ENCODE measurements around the gene TMOD2.

Gene TMOD2

DNA sequence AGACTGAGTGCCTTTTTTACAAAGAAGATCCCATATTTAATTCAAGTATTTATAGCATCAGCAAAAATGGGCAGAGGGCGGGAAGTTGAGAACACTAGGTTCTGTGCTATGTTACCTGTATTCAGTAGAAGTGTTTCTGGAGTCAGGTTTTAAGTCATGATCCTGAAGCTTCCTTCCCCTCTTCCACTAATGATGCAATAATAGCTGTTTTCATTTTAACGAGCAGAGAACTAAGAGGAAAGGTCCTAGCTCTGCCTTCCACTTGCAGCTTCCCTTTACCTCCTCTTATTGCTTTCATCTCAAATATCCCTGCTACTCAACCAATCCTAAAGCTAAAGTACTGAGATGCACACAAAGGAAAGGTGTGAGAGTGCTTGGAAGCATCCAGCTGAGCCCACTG lies 61.2 kb downstream of the TMOD2 start:
- DNase-seq (ENCODE audit: extremely low read depth in 1 of 2, low read depth in 1 of 2): no peak

DNA sequence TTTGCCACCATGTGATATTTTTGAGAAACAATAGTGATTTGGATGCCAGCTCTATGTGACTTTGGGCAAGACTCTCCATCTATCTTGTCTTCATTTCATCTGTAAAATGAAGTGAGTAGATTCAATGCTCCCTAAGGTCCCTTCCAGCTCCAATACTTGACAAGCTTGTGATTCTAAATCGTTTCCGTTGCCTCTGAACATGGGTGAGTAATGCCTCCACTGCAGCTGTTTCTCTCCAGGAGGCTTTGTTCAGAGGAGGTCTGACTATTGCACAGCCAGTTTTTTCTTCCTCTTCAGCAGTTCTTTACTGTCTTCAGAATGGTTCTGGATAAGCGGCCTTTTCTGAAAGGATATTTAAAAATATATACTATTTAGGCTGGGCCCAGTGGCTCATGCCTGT lies 63.2 kb downstream of the TMOD2 start:
- no peak for DNase-seq (ENCODE audit: extremely low read depth in 1 of 2, low read depth in 1 of 2)

DNA sequence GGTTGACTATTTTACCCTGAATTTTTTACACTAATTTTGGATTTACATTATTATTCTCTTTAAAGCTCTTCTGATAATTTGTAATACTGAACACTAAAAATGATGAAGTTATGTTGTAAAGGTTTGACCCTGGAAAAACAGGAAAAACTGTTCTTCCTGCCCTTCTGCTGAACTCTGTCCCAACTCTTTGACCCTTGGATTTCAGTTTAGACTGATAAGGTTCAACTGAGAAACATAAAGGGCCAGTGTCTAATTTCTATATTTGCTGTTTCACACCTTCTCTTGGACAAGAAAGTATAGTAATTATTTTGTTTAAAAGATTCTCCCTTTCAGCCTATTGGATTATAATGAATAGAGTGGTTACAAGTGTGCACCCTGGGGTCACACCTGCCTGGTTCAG lies 65.2 kb downstream of the TMOD2 start:
- no peak for DNase-seq (ENCODE audit: extremely low read depth in 1 of 2, low read depth in 1 of 2)

DNA sequence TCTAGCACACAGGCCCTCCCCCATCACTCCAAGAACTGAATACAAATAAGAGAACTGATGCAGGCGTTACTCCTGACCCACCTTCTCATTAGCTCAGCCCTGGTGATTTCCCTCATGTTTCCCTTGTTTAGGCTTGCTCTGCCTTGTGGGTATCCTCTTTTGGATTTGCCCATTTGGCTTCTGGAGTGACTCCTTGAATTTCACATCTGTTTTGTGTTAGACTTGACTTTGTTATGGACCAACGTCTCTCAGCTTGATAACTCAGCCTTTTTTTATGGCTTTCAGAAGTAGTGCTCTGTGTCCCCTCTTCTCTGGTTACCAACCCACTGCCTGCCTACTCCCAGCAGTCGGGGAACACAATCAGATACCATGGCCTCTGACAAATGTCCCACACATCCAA lies 66.8 kb downstream of the TMOD2 start:
- no peak for DNase-seq (ENCODE audit: extremely low read depth in 1 of 2, low read depth in 1 of 2)

DNA sequence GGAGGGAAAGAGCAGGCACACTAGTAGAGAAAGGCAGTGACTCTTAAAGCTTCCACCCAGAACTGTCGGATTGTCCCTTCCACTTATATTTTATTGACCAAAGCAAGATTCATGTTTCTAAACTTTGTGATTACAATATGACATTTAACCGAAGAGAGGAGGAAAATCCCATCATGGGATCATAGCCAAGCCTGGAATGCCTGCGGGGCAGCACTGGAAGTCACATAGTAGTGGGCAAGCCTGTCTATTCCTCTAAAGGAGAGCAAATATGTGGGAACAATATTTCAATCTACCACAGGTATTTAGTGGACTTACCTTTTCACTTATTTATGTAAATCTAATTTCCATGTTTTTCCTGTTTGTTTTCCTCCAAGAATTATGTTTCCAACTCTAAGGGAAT lies 74.3 kb downstream of the TMOD2 start:
- DNase-seq (ENCODE audit: extremely low read depth in 1 of 2, low read depth in 1 of 2): no peak

DNA sequence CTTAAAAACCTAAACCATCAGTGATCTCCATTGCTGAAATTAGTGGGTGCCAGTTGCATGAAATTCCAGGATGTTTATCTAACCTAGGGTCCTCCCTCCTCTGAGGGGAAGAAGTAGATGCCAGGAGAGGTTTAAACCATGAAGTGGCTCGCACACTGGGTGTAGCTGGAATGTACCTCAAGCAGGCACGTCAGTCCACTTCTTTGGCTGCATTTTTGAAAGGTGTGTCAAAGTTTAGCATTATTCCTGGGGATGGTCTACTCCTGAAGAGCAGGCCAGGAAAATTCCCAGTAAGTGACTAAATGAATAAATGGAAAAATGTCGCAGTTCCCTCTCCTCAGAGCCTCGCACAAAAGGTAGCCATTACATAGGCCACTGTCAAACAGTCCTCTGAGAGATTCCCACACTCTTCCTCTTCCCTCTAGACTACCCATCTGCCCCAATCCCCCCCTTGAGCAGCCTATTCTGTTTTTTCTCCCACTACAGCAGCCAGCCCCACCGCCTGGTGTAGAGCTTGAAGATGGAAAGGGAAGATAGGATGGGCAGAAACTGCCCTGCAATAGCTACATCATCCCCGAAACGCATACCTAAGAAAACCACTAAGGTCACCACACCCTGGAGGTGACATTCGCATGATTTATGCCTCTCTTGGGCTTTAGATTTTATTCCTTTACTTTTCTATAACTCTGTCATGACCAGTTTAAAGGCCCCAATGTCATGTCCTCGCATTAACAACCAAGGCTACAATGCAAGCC lies 77.4 kb downstream of the TMOD2 start:
- no peak for DNase-seq (ENCODE audit: extremely low read depth in 1 of 2, low read depth in 1 of 2)

DNA sequence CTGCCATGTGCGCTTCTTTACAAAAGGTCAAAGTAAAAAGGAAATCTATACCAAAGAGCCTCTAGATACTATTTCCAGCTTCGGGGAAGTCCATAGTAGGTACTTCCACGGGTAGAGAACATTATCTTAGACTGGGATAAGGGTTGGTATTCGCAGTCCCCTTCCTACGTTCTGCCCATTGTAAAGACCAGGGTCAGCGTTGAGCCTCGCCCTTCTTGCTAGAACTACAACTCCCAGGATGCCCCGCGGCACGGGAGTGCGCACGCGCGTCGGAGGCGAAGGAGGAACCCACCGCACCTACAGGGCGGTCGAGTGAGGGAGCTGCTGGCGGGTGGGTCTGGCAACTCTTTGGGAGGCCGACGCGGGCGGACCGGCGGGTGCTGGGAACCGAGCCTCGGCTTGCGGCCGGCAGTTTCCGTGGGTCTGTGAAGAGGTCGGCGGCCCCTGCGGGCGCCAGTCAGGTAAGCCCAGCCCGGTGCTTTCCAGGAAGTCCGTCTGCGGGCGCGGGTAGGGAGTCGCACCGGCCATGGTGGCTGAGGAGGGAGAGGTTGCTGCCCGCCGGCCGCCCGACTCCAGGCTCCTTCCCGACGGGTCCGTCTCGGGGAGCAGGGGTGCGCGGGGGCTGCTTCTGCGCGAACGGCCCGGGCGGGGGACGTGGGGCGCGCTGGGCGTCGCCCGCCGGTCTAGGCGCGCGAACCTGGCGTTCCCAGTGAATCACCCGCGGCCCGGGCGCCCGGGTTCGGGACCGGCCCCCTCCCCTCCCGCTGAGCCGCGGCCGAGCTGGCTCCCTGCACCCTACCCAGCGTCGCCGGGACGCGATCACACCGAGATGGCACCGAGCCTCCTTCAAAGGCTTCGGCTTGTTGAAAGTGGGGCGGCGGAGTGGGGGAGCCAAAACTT lies 78.2 kb downstream of the TMOD2 start, which contains the start of gene TMOD3:
TSS of gene TMOD3 (plus strand) at position 278 of the 900 bp plus-strand sequence. CDS start 33,232 bp downstream, outside the sequence.
- DNase-seq (ENCODE audit: extremely low read depth in 1 of 2, low read depth in 1 of 2): peak; percentile 80 to 87

DNA sequence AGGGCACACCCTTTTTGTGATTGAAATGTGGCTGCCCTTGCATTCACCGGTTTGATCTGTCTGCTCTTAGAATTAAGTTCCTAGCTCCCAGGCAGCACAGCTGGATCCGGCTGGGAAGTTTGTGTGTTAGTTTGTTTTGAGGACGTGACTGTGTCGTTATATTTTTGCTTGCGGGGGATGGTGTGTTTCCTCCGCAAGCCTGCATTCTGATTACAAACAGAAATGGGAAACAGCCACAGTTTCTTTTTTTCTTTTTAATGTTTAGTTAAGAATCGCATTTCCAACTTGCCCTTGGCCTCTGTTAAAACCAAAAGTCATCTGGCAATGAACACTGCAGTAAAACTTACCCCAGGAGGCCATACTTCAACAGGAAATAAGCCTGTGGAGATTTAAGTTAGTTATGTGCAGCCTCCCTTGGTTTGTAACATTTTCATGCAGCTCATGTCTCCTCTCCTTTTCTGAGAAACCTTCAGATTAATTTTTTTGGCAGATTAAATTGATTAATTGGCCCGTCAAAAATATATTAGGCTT lies 78.9 kb downstream of the TMOD2 start:
- no peak for DNase-seq (ENCODE audit: extremely low read depth in 1 of 2, low read depth in 1 of 2)

DNA sequence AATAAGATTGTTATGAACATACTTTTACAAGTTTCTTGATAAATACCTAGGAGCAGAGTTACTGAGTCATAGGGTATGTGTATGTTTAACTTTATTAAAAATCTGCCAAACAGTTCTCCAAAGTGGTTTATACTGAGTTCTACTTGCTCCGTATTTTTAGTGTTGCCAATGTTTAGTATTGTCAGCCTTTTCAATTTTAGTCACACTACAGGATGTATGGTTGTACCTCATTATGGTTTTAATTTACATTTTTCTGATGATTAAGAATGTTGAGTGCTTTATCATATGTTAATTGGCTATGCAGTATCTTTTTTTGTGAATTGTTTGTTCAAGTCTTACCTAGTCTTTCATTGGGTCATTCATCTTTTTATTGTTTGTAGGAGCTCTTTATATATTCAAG lies 82.4 kb downstream of the TMOD2 start:
- DNase-seq (ENCODE audit: extremely low read depth in 1 of 2, low read depth in 1 of 2): no peak

DNA sequence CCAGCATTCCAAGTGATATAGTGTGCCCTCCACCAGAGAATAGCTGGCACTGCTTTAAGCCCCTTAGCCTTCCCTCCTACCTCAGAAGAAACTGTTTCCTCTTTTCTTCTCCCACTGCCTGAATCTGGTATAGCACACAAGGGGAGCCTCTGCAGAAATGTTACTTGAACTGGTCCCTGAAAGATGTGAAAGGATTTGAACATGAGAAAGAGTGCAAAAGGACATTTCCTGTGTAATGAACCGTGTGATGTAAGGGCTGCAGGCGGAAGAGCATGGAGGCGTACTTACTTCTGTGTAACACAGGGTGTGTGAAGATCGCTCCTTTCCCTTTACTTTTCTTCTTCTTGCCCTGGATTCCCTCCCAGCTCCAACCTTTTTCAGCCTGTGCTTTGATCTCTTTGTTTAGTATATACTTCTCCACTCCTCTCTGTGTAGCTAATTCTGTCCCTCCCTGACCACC lies 86.4 kb downstream of the TMOD2 start:
- no peak for DNase-seq (ENCODE audit: extremely low read depth in 1 of 2, low read depth in 1 of 2)

DNA sequence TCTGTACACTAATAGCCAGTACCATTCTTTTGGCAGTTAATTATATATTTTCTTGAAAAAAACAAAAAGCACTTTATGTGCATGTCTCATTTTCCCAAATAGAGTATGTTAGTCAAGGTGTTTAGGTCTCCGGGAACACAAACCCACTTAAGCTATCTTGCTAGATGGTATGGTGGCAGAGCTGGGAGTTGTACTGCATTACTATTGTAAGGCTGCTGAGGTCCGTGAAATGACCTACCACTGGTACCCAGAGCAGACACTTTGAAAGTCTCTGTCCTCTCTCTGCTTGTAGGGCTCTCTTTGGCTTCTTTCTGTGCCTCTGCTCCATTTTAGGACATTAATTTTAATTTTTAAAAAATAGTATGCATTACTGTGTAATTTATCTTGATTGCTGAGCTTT lies 86.9 kb downstream of the TMOD2 start:
- no peak for DNase-seq (ENCODE audit: extremely low read depth in 1 of 2, low read depth in 1 of 2)

DNA sequence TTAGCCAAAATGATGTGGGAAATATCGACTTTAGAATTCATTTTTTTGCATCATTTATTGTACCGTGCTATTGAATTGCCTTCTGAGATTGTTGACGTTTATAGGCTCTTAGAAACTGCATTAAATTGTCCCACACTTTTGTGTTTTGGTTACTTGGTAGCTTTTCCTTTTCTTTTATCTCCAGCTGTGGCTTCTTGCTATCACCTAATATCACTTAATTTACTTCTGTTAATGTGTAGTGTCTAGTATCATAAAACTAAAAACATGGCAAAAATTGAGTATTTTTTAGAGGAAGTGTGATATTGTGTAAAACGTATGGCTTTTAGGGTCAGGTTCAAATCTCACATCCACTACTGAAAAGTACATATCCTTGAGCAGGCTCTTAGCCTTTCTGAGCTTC lies 89.3 kb downstream of the TMOD2 start:
- DNase-seq (ENCODE audit: extremely low read depth in 1 of 2, low read depth in 1 of 2): no peak

DNA sequence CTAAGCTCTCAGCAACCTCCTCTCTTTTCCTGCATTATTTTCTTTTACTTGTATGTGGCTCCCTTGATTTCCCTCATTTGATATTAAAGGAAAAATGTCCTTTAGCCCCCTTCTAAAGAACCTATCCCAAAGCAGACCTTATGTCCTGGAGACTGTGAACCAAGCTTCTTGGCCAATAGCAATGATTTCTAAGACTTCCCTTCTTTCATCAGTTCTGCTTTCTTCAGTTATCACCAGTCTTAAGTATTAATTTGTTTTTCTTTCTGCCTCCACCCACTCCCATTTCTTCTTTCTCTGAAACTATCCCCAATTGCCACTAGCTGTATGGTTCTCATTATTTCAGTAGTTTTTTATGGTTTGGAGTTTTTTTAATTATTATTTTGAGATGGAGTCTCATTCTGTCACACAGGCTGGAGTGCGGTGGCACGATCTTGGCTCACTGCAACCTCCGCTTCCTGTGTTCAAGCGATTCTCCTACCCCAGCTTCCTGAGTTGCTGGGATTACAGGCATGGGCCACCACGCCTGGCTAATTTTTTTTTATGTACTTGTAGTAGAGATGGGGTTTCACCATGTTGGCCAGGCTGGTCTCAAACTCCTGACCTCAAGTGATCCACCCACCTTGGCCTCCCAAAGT lies 90.1 kb downstream of the TMOD2 start:
- no peak for DNase-seq (ENCODE audit: extremely low read depth in 1 of 2, low read depth in 1 of 2)

DNA sequence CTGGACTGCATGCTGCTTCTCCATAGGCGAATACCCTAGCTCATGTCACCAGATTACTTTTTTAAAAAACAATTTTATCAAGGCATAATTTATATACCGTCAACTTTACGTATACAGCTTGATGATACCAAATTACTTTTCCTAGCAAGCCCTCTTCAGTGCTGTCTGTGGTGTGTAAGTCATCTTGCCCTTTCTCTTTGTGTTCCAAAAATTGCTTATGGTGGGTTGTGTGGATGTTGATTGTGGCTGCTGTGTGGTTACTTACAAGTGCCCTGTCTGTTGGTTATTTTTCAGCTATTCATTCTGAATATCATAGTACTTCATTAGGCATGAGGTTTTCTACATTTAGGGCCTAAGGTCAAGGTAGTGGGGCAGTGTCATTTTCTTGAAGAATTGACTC lies 90.9 kb downstream of the TMOD2 start:
- no peak for DNase-seq (ENCODE audit: extremely low read depth in 1 of 2, low read depth in 1 of 2)

DNA sequence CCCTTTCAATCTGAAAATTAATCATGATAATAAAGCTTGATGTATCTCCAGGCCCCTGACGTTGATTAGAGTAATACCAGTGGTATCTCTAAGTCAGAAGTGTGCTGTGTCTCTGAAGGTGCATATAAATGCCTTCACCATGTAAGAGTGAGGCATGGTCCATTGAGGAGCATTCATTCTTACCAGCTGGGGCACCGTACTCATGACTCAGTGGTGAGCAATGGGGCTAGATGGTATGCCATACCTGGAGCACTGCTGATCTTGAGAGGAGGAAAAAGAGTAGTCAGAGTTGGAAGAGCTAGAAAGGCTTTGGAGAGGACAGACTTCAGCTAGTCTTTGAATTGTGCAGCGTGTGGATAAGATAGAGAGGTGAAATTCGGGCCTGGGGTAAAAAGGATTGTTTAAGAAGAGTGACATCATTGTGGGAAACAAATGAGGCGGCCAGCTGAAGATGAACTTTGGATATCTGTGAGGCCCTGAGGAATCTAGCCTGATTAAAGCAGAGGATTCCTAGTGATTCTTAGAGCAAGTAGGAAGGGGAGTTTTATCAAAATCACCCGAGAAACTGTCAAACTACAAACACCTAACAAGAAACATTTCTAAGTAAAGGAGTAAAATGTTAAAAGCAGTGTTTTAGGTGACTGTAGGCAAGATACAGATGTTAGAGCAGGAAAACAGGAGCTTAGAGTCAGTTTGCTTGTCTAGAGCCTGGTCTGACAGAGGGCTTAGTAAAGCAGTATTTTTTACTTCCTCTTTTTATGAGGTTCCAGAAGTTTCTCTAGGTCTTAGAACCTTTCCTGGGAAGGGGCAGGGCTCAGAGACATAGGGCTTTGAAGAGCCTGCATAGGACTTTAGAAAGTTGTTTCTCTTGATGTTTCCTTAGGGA lies 91.7 kb downstream of the TMOD2 start:
- DNase-seq (ENCODE audit: extremely low read depth in 1 of 2, low read depth in 1 of 2): no peak

DNA sequence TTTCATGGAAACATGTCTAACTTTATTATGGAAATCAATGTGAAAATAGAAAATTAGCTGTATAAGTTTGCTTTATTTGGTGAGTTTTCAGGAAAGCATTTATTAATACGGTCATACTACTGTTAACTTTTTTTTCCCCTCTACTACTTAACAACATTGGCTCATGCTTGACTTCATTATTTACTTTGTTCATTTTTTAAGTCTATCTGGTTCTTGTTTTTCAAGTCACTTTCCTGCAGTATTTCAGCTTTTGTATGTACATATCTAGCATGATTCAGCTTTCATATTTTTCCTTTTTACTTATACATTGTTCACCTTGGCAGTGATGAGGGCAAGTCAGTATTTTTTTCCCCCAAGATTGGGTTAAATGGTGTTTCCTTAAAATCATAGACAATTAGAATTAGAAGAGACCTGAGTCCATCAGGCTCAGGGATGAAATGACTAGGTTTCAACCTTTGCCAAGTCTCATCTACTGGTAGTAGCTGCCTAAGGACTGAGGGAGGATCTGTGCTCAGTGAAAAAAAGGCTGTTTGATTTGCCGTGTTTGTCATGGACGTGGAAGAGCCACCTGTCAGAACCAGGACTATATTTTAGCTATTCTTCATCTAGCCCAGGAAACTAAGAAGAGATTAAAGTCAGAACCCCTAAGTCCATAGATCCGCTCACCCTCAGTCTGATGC lies 93.5 kb downstream of the TMOD2 start:
- no peak for DNase-seq (ENCODE audit: extremely low read depth in 1 of 2, low read depth in 1 of 2)

DNA sequence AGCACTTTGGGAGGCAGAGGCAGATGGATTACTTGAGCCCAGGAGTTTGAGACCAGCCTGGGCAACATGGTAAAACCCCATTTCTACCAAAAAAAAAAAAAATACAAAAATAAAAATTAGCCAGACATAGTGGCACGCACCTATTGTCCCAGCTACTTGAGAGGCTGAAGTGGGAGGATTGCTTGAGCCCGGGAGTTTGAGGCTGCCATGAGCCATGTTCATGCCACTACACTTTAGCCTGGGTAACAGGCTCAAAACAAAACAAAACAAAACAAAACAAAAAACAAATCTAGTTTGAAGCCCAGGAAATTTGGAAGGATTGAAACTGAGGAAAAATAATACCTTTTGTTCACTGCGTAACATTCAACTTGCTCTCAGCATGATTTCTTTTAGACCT lies 94.7 kb downstream of the TMOD2 start:
- no peak for DNase-seq (ENCODE audit: extremely low read depth in 1 of 2, low read depth in 1 of 2)

DNA sequence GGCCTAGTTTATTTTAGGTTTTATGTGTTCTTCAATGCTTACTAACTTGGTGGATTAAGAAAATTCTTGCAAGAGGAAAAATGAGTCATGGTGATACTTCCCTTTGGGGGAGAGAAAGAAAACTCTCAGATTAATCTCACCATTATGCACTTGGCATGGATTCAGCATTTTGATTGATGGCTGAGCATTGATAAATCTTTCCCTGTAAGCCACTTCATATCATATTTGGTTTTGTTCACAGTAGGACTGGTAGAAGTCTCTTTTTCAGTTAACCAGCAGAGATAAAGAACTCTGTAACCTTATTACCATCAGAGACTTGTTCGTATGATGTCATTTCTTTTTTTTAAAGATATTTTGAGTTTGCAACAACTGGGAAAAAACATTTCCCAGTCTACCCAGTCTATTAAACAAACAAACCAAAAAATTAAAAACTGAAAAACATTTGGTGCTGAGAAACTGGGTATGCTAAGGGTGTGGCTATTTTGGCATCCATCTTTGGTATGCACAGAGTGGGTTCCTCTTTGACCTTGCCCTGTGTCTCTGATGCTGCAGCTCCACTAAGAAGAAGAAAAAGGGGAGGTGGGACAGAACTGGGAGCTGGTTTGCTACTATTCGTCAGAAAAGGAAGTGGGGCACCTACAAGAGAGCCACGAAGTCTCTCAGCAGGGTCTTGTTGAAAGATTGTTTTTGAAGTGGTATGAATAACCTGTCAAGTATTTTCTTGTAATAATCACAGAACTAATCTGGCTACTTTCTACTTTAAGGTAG lies 95.2 kb downstream of the TMOD2 start:
- DNase-seq (ENCODE audit: extremely low read depth in 1 of 2, low read depth in 1 of 2): no peak

DNA sequence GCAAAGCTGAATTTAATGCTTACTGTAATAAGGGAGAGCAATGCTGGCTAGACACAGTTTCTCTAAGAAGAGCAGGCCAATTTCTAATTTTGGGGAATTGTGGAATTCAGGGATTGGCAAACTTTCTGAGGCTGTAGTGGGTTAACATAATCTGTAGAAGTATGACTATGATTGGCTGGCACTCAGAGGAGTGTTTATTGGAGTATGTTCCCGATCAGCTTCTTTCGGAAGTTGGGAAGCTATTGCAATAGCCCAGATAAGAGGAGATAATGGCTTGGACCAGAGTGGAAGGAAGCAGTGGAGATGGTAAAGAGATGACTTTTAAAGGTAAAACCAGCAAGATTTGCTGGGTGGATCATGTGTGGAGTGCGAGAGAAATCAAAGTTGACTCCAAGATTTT lies 97.4 kb downstream of the TMOD2 start:
- no peak for DNase-seq (ENCODE audit: extremely low read depth in 1 of 2, low read depth in 1 of 2)
